Measurements from ENCODE around the gene ZNF213. TPM values are rescaled to one million over a fixed set of nuclear protein-coding genes. Genes with fewer than 3 reads are reported as not detected.
A peak's percentile ranks its signal among the peaks of the same experiment; 100 is the strongest.

The ZNF213 gene
- total RNA-seq, 2 donors from 2014 or later, result 12.3 to 13.8 TPM

DNA sequence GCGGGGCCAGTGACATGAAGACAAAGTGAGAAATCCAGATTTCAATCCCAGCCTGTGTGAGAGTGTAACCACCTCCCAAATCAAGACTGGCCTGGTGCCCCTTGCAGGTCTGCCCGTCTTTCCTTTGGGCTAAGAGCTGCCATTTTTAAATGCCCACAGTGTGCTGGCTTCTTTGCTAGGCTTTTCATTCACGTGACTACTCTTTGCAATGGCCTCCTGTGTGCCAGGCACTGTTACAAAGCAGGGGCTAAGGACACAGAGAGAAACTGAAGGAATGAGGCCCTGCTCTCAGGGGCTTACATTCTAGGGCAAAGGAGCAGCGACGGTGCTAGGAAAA, 35.5 kb upstream of the ZNF213 start:
- DNase-seq (no peak), ATAC-seq (no peak)
- intact Hi-C loops (cut with DNase I, micrococcal nuclease), result no loop called here

GRCh38 chr16:3099732-3100499, 34.9 kb upstream of the ZNF213 start:
- intact Hi-C loops (cut with DNase I, micrococcal nuclease), result no loop called here
- peak; percentile 92 to 98 for DNase-seq
- peak; percentile 98 for ATAC-seq

DNA sequence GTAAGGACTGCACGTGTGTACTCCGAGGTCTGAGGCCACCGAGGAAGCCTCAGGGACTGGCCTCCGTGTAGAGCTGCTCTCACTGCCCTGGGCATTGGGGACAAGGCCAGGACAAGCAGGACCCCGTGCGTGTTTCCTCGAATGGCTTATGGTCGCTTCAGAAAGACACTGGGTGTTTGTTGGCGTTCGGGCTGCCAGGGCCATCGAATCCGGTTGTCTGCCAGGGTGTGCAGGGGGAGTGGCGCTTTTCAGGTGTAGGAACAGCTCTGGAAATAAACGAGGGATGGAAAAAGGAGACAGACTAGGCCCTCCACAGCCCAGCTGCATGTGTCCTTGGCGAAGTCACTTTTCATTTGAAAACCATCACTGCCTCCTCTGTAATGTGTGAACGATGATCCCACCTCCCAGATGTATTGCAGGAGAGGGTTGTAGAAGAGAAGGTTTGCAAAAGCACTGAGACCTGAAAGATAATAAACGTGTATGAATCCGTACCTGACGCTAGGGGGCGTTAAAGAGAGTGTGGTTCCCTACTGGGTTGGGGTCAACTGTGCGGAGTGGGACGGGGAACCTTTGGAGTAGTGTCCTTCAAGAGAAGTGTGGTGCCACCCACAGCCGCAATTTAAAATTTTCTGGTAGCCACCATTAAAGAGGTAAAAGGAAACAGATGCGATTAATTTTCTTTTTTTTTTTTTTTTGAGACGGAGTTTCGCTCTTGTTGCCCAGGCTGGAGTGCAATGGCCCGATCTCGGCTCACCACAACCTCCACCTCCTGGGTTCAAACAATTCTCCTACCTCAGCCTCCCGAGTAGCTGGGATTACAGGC, 33.6 kb upstream of the ZNF213 start:
- DNase-seq, result no peak
- no peak for ATAC-seq
- intact Hi-C loops (cut with DNase I, micrococcal nuclease), result no loop called here

DNA sequence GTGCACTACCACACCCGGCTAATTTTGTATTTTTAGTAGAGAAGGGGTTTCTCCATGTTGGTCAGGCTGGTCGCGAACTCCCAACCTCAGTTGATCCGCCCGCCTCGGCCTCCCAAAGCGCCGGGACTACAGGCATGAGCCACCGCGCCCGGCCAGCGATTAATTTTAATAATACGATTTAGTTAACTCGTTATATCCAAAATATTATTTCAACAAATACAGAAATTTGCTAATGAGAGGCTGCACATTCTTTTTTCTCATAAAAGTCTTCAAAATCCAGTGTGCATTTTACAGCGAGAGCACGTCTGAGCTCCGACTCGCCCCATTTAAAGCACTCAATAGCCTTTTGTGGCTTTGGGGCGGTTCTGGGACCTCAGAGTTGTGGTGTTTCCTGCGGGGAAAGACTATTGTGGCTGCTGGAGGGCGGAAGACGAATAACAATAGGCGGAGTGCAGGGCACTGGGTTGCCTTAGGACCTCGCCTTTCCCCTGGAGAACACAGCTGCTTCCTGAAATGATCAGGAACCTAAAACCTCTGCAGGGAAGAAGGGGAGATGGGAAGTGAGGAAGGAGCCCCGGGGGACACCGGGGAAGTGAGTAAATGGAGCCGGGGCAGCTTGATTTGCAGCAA, 32.9 kb upstream of the ZNF213 start:
- no peak for DNase-seq
- intact Hi-C loops (cut with DNase I, micrococcal nuclease), result no loop called here
- ATAC-seq, result no peak

DNA sequence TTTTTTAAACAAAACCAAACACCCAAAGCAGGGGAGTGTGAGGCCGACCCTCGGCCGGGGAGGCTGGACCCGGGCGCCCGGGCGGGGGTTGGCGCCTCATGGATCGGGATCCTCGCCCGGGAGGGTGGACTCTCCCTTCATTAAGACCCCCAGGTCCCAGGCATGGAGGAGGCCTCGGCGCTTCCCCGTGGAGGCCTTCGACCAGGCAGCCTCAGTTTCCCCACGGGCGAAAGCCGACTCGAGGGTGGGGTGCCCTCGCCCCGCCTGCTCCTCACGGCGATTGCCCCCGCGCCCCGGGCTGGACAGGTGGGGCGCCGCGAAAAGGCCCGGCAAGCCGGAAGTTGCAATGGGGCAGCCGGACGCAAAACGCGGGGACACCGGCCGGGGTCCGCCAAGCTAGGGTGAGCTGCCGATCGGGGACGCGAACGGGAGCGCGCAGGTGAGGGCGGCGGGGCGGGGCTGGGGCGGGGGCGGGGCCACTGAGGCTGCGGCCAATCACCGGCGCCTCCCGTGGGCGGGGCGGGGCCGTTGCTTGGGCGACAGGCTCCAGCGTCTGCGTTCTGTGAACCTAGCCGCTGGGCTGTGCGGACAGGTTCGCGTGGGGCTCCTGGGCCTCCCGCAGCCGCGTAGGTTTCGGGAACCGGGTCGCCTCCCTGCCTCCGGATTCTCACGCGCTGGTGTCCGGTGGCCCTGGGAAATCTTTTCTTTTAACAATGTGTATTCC, 28.5 kb upstream of the ZNF213 start:
- ATAC-seq, result peak; percentile 93
- DNase-seq, result peak; percentile 89 to 94
- intact Hi-C loops (cut with DNase I, micrococcal nuclease), result no loop called here

DNA sequence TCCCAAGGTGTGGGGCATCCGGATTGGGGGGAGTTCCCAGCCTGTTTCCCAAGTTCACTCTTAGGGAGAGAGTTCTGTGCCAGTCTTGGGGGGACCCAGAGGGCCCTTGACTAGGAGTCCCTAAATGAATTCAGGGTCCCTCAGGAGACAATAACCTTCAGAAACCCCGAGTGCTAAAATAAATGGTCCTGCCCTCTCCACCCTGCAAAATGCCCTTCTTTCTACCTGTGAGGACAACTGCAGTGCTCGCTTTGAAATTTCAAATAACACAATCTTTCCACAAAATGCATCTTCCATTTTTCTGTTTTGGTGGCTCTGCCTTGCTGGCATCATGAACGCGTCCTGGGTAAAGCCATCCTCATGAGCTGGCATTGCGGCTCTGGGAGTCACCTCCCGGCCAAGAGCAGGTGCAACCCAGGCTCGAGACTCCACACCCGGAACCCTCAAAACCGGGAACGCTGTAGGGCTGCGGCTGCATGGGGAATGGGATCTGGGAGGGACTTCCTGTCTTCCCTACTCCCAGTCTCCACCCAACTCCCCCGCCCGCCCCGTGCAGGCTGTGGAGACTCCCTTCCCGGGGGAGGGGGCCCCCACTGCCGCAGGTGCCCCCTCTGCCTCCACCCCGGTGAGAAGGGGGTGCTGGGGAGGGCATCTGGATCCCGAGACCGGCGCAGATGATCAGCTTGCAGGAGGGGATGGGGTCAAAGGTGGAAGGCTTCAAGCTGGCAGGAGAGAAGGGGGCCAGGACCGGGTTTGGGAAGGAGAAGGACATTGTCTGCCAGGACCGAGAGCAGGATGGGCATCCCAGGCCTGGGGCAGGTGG, 22.6 kb upstream of the ZNF213 start, which contains the start of gene ZNF205:
TSS of gene ZNF205 (plus strand) at position 529 of the 823 bp plus-strand sequence. CDS start 845 bp downstream, outside the sequence.
- intact Hi-C loops (cut with DNase I, micrococcal nuclease), result no loop called here
- DNase-seq (peak; percentile 81 to 84), ATAC-seq (peak; percentile 92)

GRCh38 chr16:3112881-3113574, 21.8 kb upstream of the ZNF213 start:
- intact Hi-C loops (cut with DNase I, micrococcal nuclease), result no loop called here
- no peak for DNase-seq
- peak; percentile 13 for ATAC-seq

GRCh38 chr16:3113765-3114479, 20.9 kb upstream of the ZNF213 start:
- DNase-seq (no peak), ATAC-seq (no peak)
- intact Hi-C loops (cut with DNase I, micrococcal nuclease), result no loop called here

- DNase-seq (no peak), ATAC-seq (no peak)
- intact Hi-C loops (cut with DNase I, micrococcal nuclease), result no loop called here
Measured at GRCh38 chr16:3115003-3115402, 19.8 kb upstream of the ZNF213 start.

DNA sequence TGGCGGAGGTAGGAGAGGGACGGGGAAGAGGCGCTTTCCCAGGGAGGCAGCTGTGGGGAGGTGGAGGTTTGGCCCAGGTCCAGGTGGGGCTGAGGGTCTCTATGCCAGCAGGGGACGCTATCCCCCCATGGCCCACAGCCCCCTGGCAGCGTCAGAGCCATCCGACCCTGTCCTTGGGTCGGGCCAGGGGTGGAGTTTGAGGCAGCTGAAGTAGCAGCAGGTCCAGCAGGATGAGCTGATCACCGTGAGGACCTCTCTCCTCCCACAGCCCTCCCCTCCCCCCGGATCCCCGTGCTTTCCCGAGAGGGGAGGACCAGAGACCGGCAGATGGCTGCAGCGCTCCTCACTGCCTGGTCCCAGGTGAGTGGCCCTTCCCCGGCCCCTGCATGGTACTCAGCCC, 19.3 kb upstream of the ZNF213 start:
- intact Hi-C loops (cut with DNase I, micrococcal nuclease), result no loop called here
- no peak for DNase-seq
- ATAC-seq, result no peak

- DNase-seq (no peak), ATAC-seq (no peak)
- intact Hi-C loops (cut with DNase I, micrococcal nuclease), result no loop called here
Measured at GRCh38 chr16:3118204-3118790, 16.5 kb upstream of the ZNF213 start.

- ATAC-seq (no peak), DNase-seq (no peak)
- intact Hi-C loops (cut with DNase I, micrococcal nuclease), result no loop called here
Measured at GRCh38 chr16:3118846-3119245, 16.0 kb upstream of the ZNF213 start.

GRCh38 chr16:3119286-3119685, 15.5 kb upstream of the ZNF213 start:
- intact Hi-C loops (cut with DNase I, micrococcal nuclease), result no loop called here
- DNase-seq, result no peak
- ATAC-seq, result no peak

- ATAC-seq (no peak), DNase-seq (no peak)
- intact Hi-C loops (cut with DNase I, micrococcal nuclease), result no loop called here
Measured at GRCh38 chr16:3119701-3120408, 15.0 kb upstream of the ZNF213 start.

- no peak for ATAC-seq
- intact Hi-C loops (cut with DNase I, micrococcal nuclease), result no loop called here
- no peak for DNase-seq
Measured at GRCh38 chr16:3120435-3120834, 14.4 kb upstream of the ZNF213 start.

DNA sequence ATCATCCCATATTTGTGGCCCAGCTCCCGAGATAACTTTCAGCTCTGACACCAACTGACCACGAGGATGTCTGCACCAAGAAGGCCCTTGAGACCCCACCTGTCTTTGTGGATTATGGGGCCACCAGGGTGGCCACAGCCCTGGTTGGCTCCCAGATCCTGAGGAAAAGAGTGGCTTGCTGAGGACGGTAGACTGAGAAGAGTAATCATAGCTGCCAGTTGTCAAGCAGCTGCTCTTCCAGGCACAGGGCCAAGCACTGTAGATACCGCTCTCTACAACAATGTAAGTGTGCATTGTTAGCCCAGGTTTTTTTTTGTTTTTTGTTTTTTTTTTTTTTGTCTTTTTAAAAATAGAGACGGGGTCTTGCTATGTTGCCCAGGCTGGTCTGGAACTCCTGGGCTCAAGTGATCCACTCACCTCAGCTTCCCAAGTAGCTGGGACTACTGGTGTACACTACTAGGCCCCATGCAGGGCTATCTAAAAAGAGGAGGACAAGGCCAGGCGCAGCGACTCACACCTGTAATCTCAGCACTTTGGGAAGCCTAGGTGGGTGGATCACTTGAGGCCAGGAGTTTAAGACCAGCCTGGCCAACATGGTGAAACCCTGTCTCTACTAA, 12.9 kb upstream of the ZNF213 start:
- ATAC-seq, result no peak
- intact Hi-C loops (cut with DNase I, micrococcal nuclease), result no loop called here
- no peak for DNase-seq

All from left colon (tissue), 2 donors.